HG03097 (cell line): ENCODE data around the gene TBC1D2.
"Not testable (repeated sequence)": the region's sequence is repeated elsewhere in the genome, so short reads cannot be mapped to it uniquely, and the experiment has no call there.

Experiments
- ATAC-seq: cut with Tn5 transposase; IDR thresholded peaks from one replicate; pipeline ENCODE4 v1.9.1; 2021; ENCODE audit not compliant: unreplicated experiment, low FRiP score

TBC1D2 gene

GRCh38 chr9:98272083-98272482 is 16.6 kb upstream of the TBC1D2 start:
- ATAC-seq: no peak

- no peak for ATAC-seq
Observed at GRCh38 chr9:98271479-98271878, 16.0 kb upstream of the TBC1D2 start.

GRCh38 chr9:98270284-98270683 is 14.8 kb upstream of the TBC1D2 start:
- not testable (repeated sequence) for ATAC-seq

- not testable (repeated sequence) for ATAC-seq
Observed at GRCh38 chr9:98269652-98270051, 14.2 kb upstream of the TBC1D2 start.

- not testable (repeated sequence) for ATAC-seq
Observed at GRCh38 chr9:98267556-98267955, 12.1 kb upstream of the TBC1D2 start.

- ATAC-seq: no peak
Observed at GRCh38 chr9:98264516-98264915, 9.1 kb upstream of the TBC1D2 start.

- ATAC-seq: peak; percentile 68
Observed at GRCh38 chr9:98263482-98264357, 8.3 kb upstream of the TBC1D2 start.

- no peak for ATAC-seq
Observed at GRCh38 chr9:98263080-98263479, 7.6 kb upstream of the TBC1D2 start.

GRCh38 chr9:98262056-98262455 is 6.6 kb upstream of the TBC1D2 start:
- no peak for ATAC-seq

- ATAC-seq: no peak
Observed at GRCh38 chr9:98260635-98261034, 5.2 kb upstream of the TBC1D2 start.

GRCh38 chr9:98259791-98260190 is 4.3 kb upstream of the TBC1D2 start:
- ATAC-seq: no peak

GRCh38 chr9:98256756-98257155 is 1.3 kb upstream of the TBC1D2 start:
- ATAC-seq: no peak

- ATAC-seq: peak; percentile 5
Observed at GRCh38 chr9:98255061-98255577, 330 bp downstream of the TBC1D2 start.

GRCh38 chr9:98254228-98255060 is 1.0 kb downstream of the TBC1D2 start:
- no peak for ATAC-seq

- no peak for ATAC-seq
Observed at GRCh38 chr9:98253565-98253964, 1.9 kb downstream of the TBC1D2 start.

- no peak for ATAC-seq
Observed at GRCh38 chr9:98251551-98251950, 3.9 kb downstream of the TBC1D2 start.

GRCh38 chr9:98249771-98250170 is 5.7 kb downstream of the TBC1D2 start:
- ATAC-seq: no peak

- no peak for ATAC-seq
Observed at GRCh38 chr9:98248737-98249474, 6.5 kb downstream of the TBC1D2 start.

GRCh38 chr9:98247831-98248657 is 7.4 kb downstream of the TBC1D2 start:
- ATAC-seq: no peak

GRCh38 chr9:98242426-98242825 is 13.0 kb downstream of the TBC1D2 start:
- ATAC-seq: no peak
